ENCODE results near the gene BYSL.
A peak's percentile ranks its signal among the peaks of the same experiment; 100 is the strongest.
"Not testable (repeated sequence)": the region's sequence is repeated elsewhere in the genome, so short reads cannot be mapped to it uniquely, and the experiment has no call there.

Gene BYSL

GRCh38 chr6:41941280-41942066, 20.2 kb downstream of the BYSL start, which contains the start of gene CCND3:
Gene CCND3 (minus strand): TSS chr6:41941808. CDS start chr6:41941649, 159 bp downstream.
- TF ChIP-seq CTCF (IDR thresholded peaks at IDR 0.05; ENCODE audit: control insufficient read depth, insufficient read depth, low read depth, low read length, missing control alignments), result no peak
- DNase-seq (ENCODE audit: low read depth), result peak; percentile 52

GRCh38 chr6:41942067-41942851, 21.0 kb downstream of the BYSL start:
- peak overlapping the region; percentile 46 for H3K4me3 ChIP-seq (ENCODE audit: control insufficient read depth, low read depth, low read length)
- no peak for TF ChIP-seq CTCF (IDR thresholded peaks at IDR 0.05; ENCODE audit: control insufficient read depth, insufficient read depth, low read depth, low read length, missing control alignments)
- DNase-seq (ENCODE audit: low read depth), result peak; percentile 35

More at GRCh38 chr6:41941280-41942066, 20.2 kb downstream of the BYSL start, which contains the start of gene CCND3:
- H3K4me3 ChIP-seq (ENCODE audit: control insufficient read depth, low read depth, low read length), result peak within 1 kb of the TSS; percentile 98

- not testable (repeated sequence) for H3K4me3 ChIP-seq (ENCODE audit: control insufficient read depth, low read depth, low read length); DNase-seq (ENCODE audit: low read depth)
These were observed 21.6 kb downstream of the BYSL start for GRCh38 chr6:41942882-41943281.

- TF ChIP-seq CTCF (IDR thresholded peaks at IDR 0.05; ENCODE audit: control insufficient read depth, insufficient read depth, low read depth, low read length, missing control alignments), result no peak
- DNase-seq (ENCODE audit: low read depth), result no peak
- no peak overlapping the region for H3K4me3 ChIP-seq (ENCODE audit: control insufficient read depth, low read depth, low read length)
These were observed 22.2 kb downstream of the BYSL start for GRCh38 chr6:41943456-41943855.

- DNase-seq (ENCODE audit: low read depth), result no peak
- H3K4me3 ChIP-seq (ENCODE audit: control insufficient read depth, low read depth, low read length), result no peak overlapping the region
- no peak for TF ChIP-seq CTCF (IDR thresholded peaks at IDR 0.05; ENCODE audit: control insufficient read depth, insufficient read depth, low read depth, low read length, missing control alignments)
These were observed 26.4 kb downstream of the BYSL start for GRCh38 chr6:41947581-41948220.

GRCh38 chr6:41954668-41955067, 33.4 kb downstream of the BYSL start:
- TF ChIP-seq CTCF (IDR thresholded peaks at IDR 0.05; ENCODE audit: control insufficient read depth, insufficient read depth, low read depth, low read length, missing control alignments), result no peak
- no peak overlapping the region for H3K4me3 ChIP-seq (ENCODE audit: control insufficient read depth, low read depth, low read length)
- DNase-seq (ENCODE audit: low read depth), result no peak
